ENCODE results near the gene ESR2. TPM values are rescaled to one million over a fixed set of nuclear protein-coding genes. Genes with fewer than 3 reads are reported as not detected.

The ESR2 gene
- total RNA-seq, 2 experiments from 2014 or later: 0.31 to 0.43 TPM

- H3K36me3 Mint-ChIP-seq (ENCODE audit: low read depth): peaks cover 2% of the 10 kb centered on the region
- ATAC-seq (no peak), DNase-seq (no peak)
- H3K9me3 Mint-ChIP-seq: no peaks in the 10 kb centered on the region
- intact Hi-C loops (cut with micrococcal nuclease): no loop called here
- TF ChIP-seq CTCF (IDR thresholded peaks at IDR 0.05): no peak
- ChIA-PET CTCF (interaction anchor here (1.5 to 1.6 kb wide), 2 partner anchors 21 to 220 kb away, joined by 4 to 5 read pairs; no protein-coding TSS in a partner anchor), POLR2A (no interaction called here)
- no peak overlapping the region for H3K27ac Mint-ChIP-seq
- no peaks in the 10 kb centered on the region for H3K4me1 Mint-ChIP-seq (ENCODE audit: low read depth)
- no peaks in the 10 kb centered on the region for H3K27me3 Mint-ChIP-seq
- no peak overlapping the region for H3K4me3 Mint-ChIP-seq
Observed at GRCh38 chr14:64082837-64083236, 211.3 kb downstream of the ESR2 start.

GRCh38 chr14:64081174-64081746 lies 212.9 kb downstream of the ESR2 start:
- no peak for TF ChIP-seq CTCF (IDR thresholded peaks at IDR 0.05)
- peaks cover 2% of the 10 kb centered on the region for H3K36me3 Mint-ChIP-seq (ENCODE audit: low read depth)
- no peak for ATAC-seq
- no peak overlapping the region for H3K4me3 Mint-ChIP-seq
- intact Hi-C loops (cut with micrococcal nuclease): no loop called here
- DNase-seq: no peak
- no peaks in the 10 kb centered on the region for H3K4me1 Mint-ChIP-seq (ENCODE audit: low read depth)
- H3K9me3 Mint-ChIP-seq: no peaks in the 10 kb centered on the region
- CTCF ChIA-PET: interaction anchor here (1.0 to 1.6 kb wide), 2 partner anchors 214 to 222 kb away, joined by 4 to 5 read pairs; no protein-coding TSS in a partner anchor
- no peaks in the 10 kb centered on the region for H3K27me3 Mint-ChIP-seq
- POLR2A ChIA-PET: interaction anchor here (0.5 kb wide), 1 partner anchor 1987 kb away, joined by 3 read pairs; no protein-coding TSS in a partner anchor
- H3K27ac Mint-ChIP-seq: no peak overlapping the region

- peaks cover 2% of the 10 kb centered on the region for H3K36me3 Mint-ChIP-seq (ENCODE audit: low read depth)
- H3K4me1 Mint-ChIP-seq (ENCODE audit: low read depth): no peaks in the 10 kb centered on the region
- no peak for ATAC-seq
- H3K9me3 Mint-ChIP-seq: no peaks in the 10 kb centered on the region
- intact Hi-C loops (cut with micrococcal nuclease): no loop called here
- POLR2A ChIA-PET: no interaction called here
- no peak for DNase-seq
- no peak overlapping the region for H3K4me3 Mint-ChIP-seq
- H3K27me3 Mint-ChIP-seq: no peaks in the 10 kb centered on the region
- H3K27ac Mint-ChIP-seq: no peak overlapping the region
- CTCF ChIA-PET: no interaction called here
- TF ChIP-seq CTCF (IDR thresholded peaks at IDR 0.05): no peak
Observed at GRCh38 chr14:64080452-64080851, 213.7 kb downstream of the ESR2 start.

GRCh38 chr14:64075613-64076005 lies 218.6 kb downstream of the ESR2 start:
- peaks cover 13% of the 10 kb centered on the region for H3K36me3 Mint-ChIP-seq (ENCODE audit: low read depth)
- TF ChIP-seq CTCF (IDR thresholded peaks at IDR 0.05): no peak
- CTCF ChIA-PET: interaction anchor here (0.7 to 2.0 kb wide), 2 partner anchors 14 to 228 kb away, joined by 3 to 6 read pairs; no protein-coding TSS in a partner anchor
- no peak overlapping the region for H3K4me3 Mint-ChIP-seq
- no peaks in the 10 kb centered on the region for H3K4me1 Mint-ChIP-seq (ENCODE audit: low read depth)
- ATAC-seq (no peak), DNase-seq (no peak)
- H3K27me3 Mint-ChIP-seq: no peaks in the 10 kb centered on the region
- no peak overlapping the region for H3K27ac Mint-ChIP-seq
- no peaks in the 10 kb centered on the region for H3K9me3 Mint-ChIP-seq
- intact Hi-C loops (cut with micrococcal nuclease): no loop called here
- POLR2A ChIA-PET: interaction anchor here (0.6 kb wide), 1 partner anchor 301 kb away, joined by 3 read pairs; no protein-coding TSS in a partner anchor

GRCh38 chr14:64074961-64075612 lies 219.1 kb downstream of the ESR2 start:
- CTCF ChIA-PET: interaction anchor here (0.7 to 2.0 kb wide), 2 partner anchors 13 to 229 kb away, joined by 3 to 6 read pairs; no protein-coding TSS in a partner anchor
- H3K27ac Mint-ChIP-seq: peak overlapping the region; percentile 15
- H3K4me1 Mint-ChIP-seq (ENCODE audit: low read depth): no peaks in the 10 kb centered on the region

More at GRCh38 chr14:64074961-64075612, 219.1 kb downstream of the ESR2 start:
- DNase-seq (no peak), ATAC-seq (no peak)
- intact Hi-C loops (cut with micrococcal nuclease): no loop called here
- H3K36me3 Mint-ChIP-seq (ENCODE audit: low read depth): peaks cover 13% of the 10 kb centered on the region
- POLR2A ChIA-PET: no interaction called here
- no peak for TF ChIP-seq CTCF (IDR thresholded peaks at IDR 0.05)
- H3K4me3 Mint-ChIP-seq: no peak overlapping the region
- no peaks in the 10 kb centered on the region for H3K9me3 Mint-ChIP-seq
- no peaks in the 10 kb centered on the region for H3K27me3 Mint-ChIP-seq
